HepG2 (cell line): ENCODE results near the gene RAB2B. TPM values are rescaled to one million over a fixed set of nuclear protein-coding genes. Genes with fewer than 3 reads are reported as not detected.

Source experiments
- ATAC-seq: fragments of 200-7000 bp; cut with Tn5 transposase; 3 replicates; pipeline ENCODE4 v1.9.1; 2020; ENCODE audit warnings: mild to moderate bottlenecking, moderate library complexity
- BruUV-seq: library from RNA; stranded (reverse); fragments of 400-500 nt; replicated peaks from 2 replicates; lab custom pipeline; 2021; lab: Mats Ljungman, UMichigan
- CTCF ChIA-PET: fragments of 300-600 bp; formaldehyde crosslinking; extraction: SDS; loops from one replicate; lab custom pipeline; 2021; ENCODE audit warnings: low total read pairs, inconsistent platforms, low intra/inter-chr PET ratio; lab: Yijun Ruan, JAX
- POLR2A ChIA-PET: fragments of 350-600 bp; sonication (Branson Sonifier 250); formaldehyde crosslinking; loops from one replicate; lab custom pipeline; 2020; ENCODE audit warnings: antibody characterized with exemption, inconsistent platforms; lab: Yijun Ruan, JAX
- DNase-seq: peaks from one replicate; pipeline ENCODE4 v3.0.0-alpha.2; 2015; ENCODE audit warnings: low spot score
- FAIRE-seq: peaks from 3 replicates; lab custom pipeline; 2011; peaks lifted over from hg19 to GRCh38; lab: Jason Lieb, UNC
- H2AFZ ChIP-seq: one replicate; pipeline ENCODE4 v1.6.1; 2011; ENCODE audit warnings: low read length, inconsistent platforms
- H3K27ac ChIP-seq: fragments of 300-600 bp; 3 replicates; pipeline ENCODE4 v1.8.0; 2011; ENCODE audit warnings: mixed run types, mild to moderate bottlenecking, mixed read lengths, low read length, inconsistent platforms; ENCODE audit not compliant: insufficient read depth; ENCODE audit errors: extremely low read length
- H3K27me3 ChIP-seq, 2 experiments: fragments of 200-600 bp in 1 of 2; 2 replicates in 1 of 2; 3 replicates in 1 of 2; pipeline versions ENCODE4 v1.6.0 to v1.8.0; 2011; ENCODE audit warnings: low read length in 2 of 2, mild to moderate bottlenecking in 2 of 2, moderate library complexity in 2 of 2, inconsistent platforms in 1 of 2; ENCODE audit not compliant: insufficient read depth in 2 of 2, control insufficient read depth in 1 of 2
- H3K36me3 ChIP-seq, 2 experiments: fragments of 200-600 bp in 1 of 2; replicated peaks in 1 of 2; 2 replicates in 1 of 2; 3 replicates in 1 of 2; pipeline versions ENCODE4 v1.5.1 to v1.8.0; 2011; ENCODE audit warnings: low read length in 2 of 2, inconsistent platforms in 1 of 2; ENCODE audit not compliant: insufficient read depth in 2 of 2, control insufficient read depth in 1 of 2
- H3K4me1 ChIP-seq: 2 replicates; pipeline ENCODE4 v1.5.1; 2012; ENCODE audit warnings: low read length, inconsistent platforms; ENCODE audit not compliant: insufficient read depth
- H3K4me2 ChIP-seq: 2 replicates; pipeline ENCODE4 v1.6.0; 2011; ENCODE audit warnings: low read depth, low read length, inconsistent platforms
- H3K4me3 ChIP-seq, 3 experiments: fragments of 200-600 bp in 1 of 3; sonication (generic), shearing (Covaris generic) in 1 of 3; replicated peaks in 1 of 3; 2 replicates each; pipeline ENCODE4 v1.5.1; 2011 to 2016; ENCODE audit warnings: low read length in 3 of 3, inconsistent platforms in 2 of 3, low read depth in 2 of 3, mild to moderate bottlenecking in 2 of 3, control low read depth in 1 of 3, mixed read lengths in 1 of 3; ENCODE audit not compliant: insufficient read depth in 1 of 3
- H3K79me2 ChIP-seq: one replicate; pipeline ENCODE4 v1.6.1; 2011; ENCODE audit warnings: low read length, inconsistent platforms; ENCODE audit not compliant: insufficient read depth
- H3K9ac ChIP-seq: 2 replicates; pipeline ENCODE4 v1.6.0; 2011; ENCODE audit warnings: mild to moderate bottlenecking, low read depth, low read length, inconsistent platforms; ENCODE audit not compliant: insufficient read depth
- H3K9me3 ChIP-seq: 2 replicates; pipeline ENCODE4 v1.5.1; 2012; ENCODE audit warnings: mild to moderate bottlenecking, low read length
- H4K20me1 ChIP-seq: 2 replicates; pipeline ENCODE4 v1.6.0; 2011; ENCODE audit warnings: inconsistent platforms, mild to moderate bottlenecking, low read length, moderate library complexity; ENCODE audit not compliant: insufficient read depth
- EHMT2 ChIP-seq: fragments of 200-600 bp; sonication (generic); IDR thresholded peaks from 2 replicates; pipeline ENCODE4 v1.7.0; 2017; ENCODE audit warnings: antibody characterized with exemption, low read depth, low read length, borderline replicate concordance
- HNF4G ChIP-seq, 2 experiments: sonication (generic) in 1 of 2; formaldehyde crosslinking in 1 of 2; IDR thresholded peaks; 2 replicates each; pipeline versions ENCODE4 v1.4.0 to v1.6.1; 2011 to 2020; ENCODE audit warnings: borderline replicate concordance in 2 of 2, low read depth in 2 of 2, mild to moderate bottlenecking in 2 of 2, low read length in 1 of 2, missing genetic modification reagents in 1 of 2, moderate library complexity in 1 of 2
- MED1 ChIP-seq: sonication (generic); formaldehyde crosslinking; IDR thresholded peaks from 2 replicates; pipeline ENCODE4 v1.4.0; 2020; ENCODE audit warnings: missing genetic modification reagents
- NONO ChIP-seq, 2 experiments: fragments of 450-650 bp in 1 of 2; sonication (generic) in 1 of 2; formaldehyde crosslinking in 1 of 2; IDR thresholded peaks in 1 of 2; conservative IDR thresholded peaks in 1 of 2; 2 replicates each; pipeline versions ENCODE4 v1.6.1 to v1.8.0; 2017 to 2022; ENCODE audit warnings: mild to moderate bottlenecking in 1 of 2, missing genetic modification reagents in 1 of 2, moderate library complexity in 1 of 2
- NR2F1 ChIP-seq, 2 experiments: fragments of 450-650 bp in 1 of 2; formaldehyde crosslinking in 1 of 2; IDR thresholded peaks; 2 replicates each; pipeline versions ENCODE4 v1.5.0 to v1.6.1; 2016 to 2020; ENCODE audit warnings: mild to moderate bottlenecking in 1 of 2, missing compliant biosample characterization in 1 of 2, missing genetic modification reagents in 1 of 2, moderate library complexity in 1 of 2
- PRDM15 ChIP-seq: sonication (generic); formaldehyde crosslinking; IDR thresholded peaks from 2 replicates; pipeline ENCODE4 v1.4.0; 2020; ENCODE audit warnings: missing genetic modification reagents
- PRPF4 ChIP-seq: fragments of 200-400 bp; formaldehyde crosslinking; IDR thresholded peaks from 2 replicates; pipeline ENCODE4 v1.6.1; 2016; ENCODE audit warnings: low read length, low read depth; ENCODE audit not compliant: poor library complexity, severe bottlenecking
- RFX3 ChIP-seq: IDR thresholded peaks from 2 replicates; pipeline ENCODE4 v1.6.1; 2016; ENCODE audit warnings: missing biosample characterization, missing genetic modification reagents
- SOX13 ChIP-seq, 3 experiments: fragments of 450-650 bp in 1 of 3; sonication (generic) in 1 of 3; formaldehyde crosslinking in 1 of 3; IDR thresholded peaks in 2 of 3; conservative IDR thresholded peaks in 1 of 3; 2 replicates each; pipeline versions ENCODE4 v1.5.0 to v1.6.1; 2016 to 2020; ENCODE audit warnings: antibody characterized with exemption in 1 of 3, mild to moderate bottlenecking in 1 of 3, missing compliant biosample characterization in 1 of 3, missing genetic modification reagents in 1 of 3, moderate library complexity in 1 of 3
- THYN1 ChIP-seq: sonication (generic); formaldehyde crosslinking; IDR thresholded peaks from 2 replicates; pipeline ENCODE4 v1.8.1; 2023; ENCODE audit warnings: low read depth, mild to moderate bottlenecking, moderate library complexity, missing genetic modification reagents, borderline replicate concordance
- ZBTB42 ChIP-seq: sonication (generic); formaldehyde crosslinking; IDR thresholded peaks from 2 replicates; pipeline ENCODE4 v1.5.0; 2020; ENCODE audit warnings: mild to moderate bottlenecking, missing genetic modification reagents
- ZNF7 ChIP-seq: IDR thresholded peaks from 2 replicates; pipeline ENCODE4 v1.6.1; 2016; ENCODE audit warnings: missing biosample characterization, missing genetic modification reagents
- ZNF749 ChIP-seq: sonication (generic); formaldehyde crosslinking; IDR thresholded peaks from 2 replicates; pipeline ENCODE4 v1.8.0; 2022; ENCODE audit warnings: mild to moderate bottlenecking, missing genetic modification reagents, moderate library complexity, borderline replicate concordance
- WGBS: methylation state at CpG from one replicate; pipeline ENCODE4 v1.1.6; 2017; ENCODE audit warnings: low lambda C conversion rate; 5-methylcytosine and 5-hydroxymethylcytosine counted together
- in situ Hi-C: cut with HindIII; loops from 2 replicates; pipeline ENCODE4 v1.10.0; 2017; ENCODE audit warnings: low pct_unique_long_range_greater_than_20kb; ENCODE audit not compliant: extremely low pct_ligation_motif_present
- intact Hi-C: fragments of 100-400 bp; cut with micrococcal nuclease; formaldehyde crosslinking; loops from one replicate; pipeline ENCODE4 v1.10.0; 2022; ENCODE audit not compliant: unreplicated experiment
- polyA plus RNA-seq, 8 experiments: library from polyadenylated mRNA; depleted of rRNA in 3 of 8; stranded (reverse) in 7 of 8; unstranded in 1 of 8; fragments of >200 nt; fragmentation: Illumina TruSeq in 4 of 8; extraction: Trizol in 4 of 8; gene quantifications; 2 replicates each; pipeline versions ENCODE4 v1.2.1 to v1.2.3, GENCODE V29; 2011 to 2016; ENCODE audit warnings: low read depth in 4 of 8, missing spikeins in 1 of 8, mixed read lengths in 1 of 8; ENCODE audit not compliant: insufficient read depth in 1 of 8
- total RNA-seq, 5 experiments: library from RNA; depleted of rRNA; stranded (reverse); fragments of >200 nt; fragmentation: Illumina TruSeq; extraction: Trizol; gene quantifications; 2 replicates each; pipeline ENCODE4 v1.2.3, GENCODE V29; 2016; ENCODE audit warnings: low read depth in 1 of 5
- TF ChIP-seq, protein P1 (sequence below): sonication (generic); formaldehyde crosslinking; IDR thresholded peaks from 2 replicates; pipeline ENCODE4 v1.4.0; 2020; ENCODE audit warnings: low read depth, mild to moderate bottlenecking, missing genetic modification reagents

RAB2B gene
- total and polyA plus RNA-seq, 2 of the 13 experiments (the other 11 are each of a cell fraction or from before 2014, with no cell fraction given): 36.0 to 60.6 TPM

DNA sequence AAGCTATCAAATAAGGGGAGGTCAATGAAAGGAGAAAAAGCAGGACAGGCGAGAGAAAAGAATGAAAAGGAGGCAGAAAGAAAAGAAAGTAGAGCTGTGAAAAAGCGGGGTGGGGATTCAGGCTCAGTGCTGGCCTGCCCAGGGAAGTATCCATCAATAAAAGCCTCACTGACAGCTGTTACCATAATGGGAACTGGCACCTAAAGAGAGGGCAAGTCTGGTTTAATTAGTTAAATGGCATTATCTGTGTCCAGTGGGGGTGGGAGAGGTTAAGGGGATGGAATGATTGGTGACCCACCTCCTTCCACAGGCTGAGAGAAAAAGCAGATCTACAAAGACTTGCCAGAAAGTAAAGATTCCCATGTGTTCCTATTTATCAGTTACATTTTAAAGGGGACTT, 42.0 kb upstream of the RAB2B start:
- no peak for FAIRE-seq

DNA sequence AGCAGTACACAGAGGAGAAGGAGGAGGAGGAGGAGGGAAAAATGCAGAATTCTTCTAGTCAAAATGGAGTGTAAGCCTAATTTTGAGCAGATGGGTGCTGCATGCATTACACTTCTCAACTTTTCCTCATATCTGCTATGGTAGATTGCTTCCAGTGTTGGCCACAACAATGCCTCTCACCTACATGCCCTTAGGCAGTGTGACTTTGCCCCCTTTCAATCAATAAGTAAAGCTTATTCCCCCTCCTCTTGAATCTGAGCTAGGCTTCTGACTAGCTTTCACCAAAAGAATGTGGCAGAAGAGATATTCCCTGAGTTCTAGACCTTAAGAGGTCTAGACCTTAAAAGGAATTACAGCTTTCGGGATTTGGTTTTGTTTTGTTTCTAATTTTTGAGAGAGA, 37.6 kb upstream of the RAB2B start:
- Histone ChIP-seq H3K79me2 (peaks cover 17% of the 10 kb centered on the region), H2AFZ (no peak overlapping the region), H3K4me1 (peaks cover 46% of the 10 kb centered on the region), H4K20me1 (no peaks in the 10 kb centered on the region), H3K27ac (peak overlapping the region; percentile 8), H3K4me2 (peak overlapping the region; percentile 26; the same call in 1 of the 2 replicates), H3K4me3 (no peak overlapping the region), H3K9me3 (no peaks in the 10 kb centered on the region), H3K27me3 (no peaks in the 10 kb centered on the region; a peak in 1 of 5 replicates), H3K36me3 (no peaks in the 10 kb centered on the region), H3K9ac (no peak overlapping the region)
- DNase-seq (no peak), FAIRE-seq (no peak), ATAC-seq (peak; percentile 7; the same call in 2 of the 3 replicates)
- WGBS: 73% methylated on average over 1 of the region's 1 CpG
- POLR2A ChIA-PET: interaction anchor here (1.0 to 5.0 kb wide), 3 partner anchors 10 to 58 kb away, joined by 4 to 173 read pairs (median 4); partner anchors contain the start of genes CHD8 and SALL2
- CTCF ChIA-PET: no interaction called here
- intact Hi-C loops: no loop called here
- in situ Hi-C loops: no loop called here
- BruUV-seq: no TSS peak
- TF ChIP-seq HNF4G (IDR thresholded peaks at IDR 0.05; ENCODE audit: borderline replicate concordance, low read depth, low read length) (0 out of 2 replicates have a peak, but pooled peaks have one; percentile 13), HNF4G (CRISPR knock-in tag; IDR thresholded peaks at IDR 0.05; ENCODE audit: borderline replicate concordance, low read depth) (no peak), MED1 (CRISPR knock-in tag) (no peak), PRPF4 (no peak), ZNF749 (CRISPR knock-in tag) (no peak), EHMT2 (peak; percentile 51; the same call in 1 of the 2 replicates), PRDM15 (CRISPR knock-in tag) (no peak), NONO (IDR thresholded peaks at IDR 0.05) (no peak), NONO (CRISPR knock-in tag; conservative IDR thresholded peaks at IDR 0.05) (0 out of 2 replicates have a peak, but pooled peaks have one; percentile 32), SOX13 (IDR thresholded peaks at IDR 0.05) (no peak), SOX13 (CRISPR knock-in tag; conservative IDR thresholded peaks at IDR 0.05 in 1 of 2, IDR thresholded peaks at IDR 0.05 in 1 of 2) (peak in 1 of 2 experiments; percentile 34; a peak in 1 of 4 replicates), ZNF7 (CRISPR knock-in tag) (no peak)

More for the DNA sequence above, 42.0 kb upstream of the RAB2B start:
- Histone ChIP-seq H3K4me3 (no peak overlapping the region), H3K27ac (no peak overlapping the region), H3K9ac (no peak overlapping the region), H3K4me1 (peaks cover 28% of the 10 kb centered on the region), H3K4me2 (no peak overlapping the region), H4K20me1 (no peaks in the 10 kb centered on the region), H3K27me3 (no peaks in the 10 kb centered on the region), H3K36me3 (no peaks in the 10 kb centered on the region), H2AFZ (no peak overlapping the region), H3K79me2 (no peaks in the 10 kb centered on the region), H3K9me3 (no peaks in the 10 kb centered on the region)
- no peak for TF ChIP-seq NR2F1 (CRISPR knock-in tag; IDR thresholded peaks at IDR 0.05)
- no peak for TF ChIP-seq ZBTB42 (CRISPR knock-in tag)
- TF ChIP-seq, protein P1, sequence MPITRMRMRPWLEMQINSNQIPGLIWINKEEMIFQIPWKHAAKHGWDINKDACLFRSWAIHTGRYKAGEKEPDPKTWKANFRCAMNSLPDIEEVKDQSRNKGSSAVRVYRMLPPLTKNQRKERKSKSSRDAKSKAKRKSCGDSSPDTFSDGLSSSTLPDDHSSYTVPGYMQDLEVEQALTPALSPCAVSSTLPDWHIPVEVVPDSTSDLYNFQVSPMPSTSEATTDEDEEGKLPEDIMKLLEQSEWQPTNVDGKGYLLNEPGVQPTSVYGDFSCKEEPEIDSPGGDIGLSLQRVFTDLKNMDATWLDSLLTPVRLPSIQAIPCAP (CRISPR knock-in tag): no peak
- TF ChIP-seq THYN1: no peak
- no peak for TF ChIP-seq RFX3 (CRISPR knock-in tag)
- whole genome bisulfite sequencing: 82% methylated on average over 2 of the region's 2 CpGs
- ATAC-seq (no peak), DNase-seq (no peak)
- POLR2A ChIA-PET: no interaction called here
- intact Hi-C loops: no loop called here
- in situ Hi-C loops: no loop called here
- no TSS peak for BruUV-seq
- CTCF ChIA-PET: no interaction called here
